Activated CD4-positive, CD25-positive, alpha-beta regulatory T cell treated with anti-CD3 and anti-CD28 coated beads, Interleukin-2, amount 50 U/mL, for 16 hours (primary cell): ENCODE measurements around the gene KSR1.

Source experiments
- DNase-seq: peaks from one replicate; pipeline ENCODE4 v3.0.0-alpha.2; 2020; ENCODE audit warnings: low read depth, low spot score

KSR1 gene

DNA sequence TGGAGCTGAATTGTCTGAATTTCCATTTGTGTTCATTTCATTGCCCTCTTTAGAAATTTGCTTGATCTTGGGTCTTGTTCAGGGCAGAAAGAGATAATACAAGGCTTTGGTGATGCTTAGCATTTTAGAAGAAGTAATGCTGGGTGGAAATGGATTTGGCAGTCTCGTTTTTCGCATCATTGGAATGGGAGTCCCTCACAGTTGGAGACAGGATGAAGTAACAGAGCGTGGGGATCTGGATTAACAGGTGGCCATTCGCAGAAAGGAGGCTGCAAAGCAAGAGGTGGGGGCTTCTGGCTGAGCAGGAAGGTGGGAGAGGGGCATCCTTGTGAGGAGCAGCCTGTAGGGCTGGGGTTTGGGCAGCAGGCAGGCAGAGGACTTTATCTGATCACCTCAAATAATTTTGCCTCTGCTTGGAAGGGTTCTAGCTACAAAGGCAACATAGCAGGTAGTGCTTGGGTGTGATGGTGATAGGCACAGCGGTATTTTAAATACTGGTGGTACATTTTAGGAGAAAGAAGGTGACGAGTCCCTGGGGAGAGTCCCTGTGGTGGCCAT, 17.0 kb downstream of the KSR1 start:
- DNase-seq = no peak

DNA sequence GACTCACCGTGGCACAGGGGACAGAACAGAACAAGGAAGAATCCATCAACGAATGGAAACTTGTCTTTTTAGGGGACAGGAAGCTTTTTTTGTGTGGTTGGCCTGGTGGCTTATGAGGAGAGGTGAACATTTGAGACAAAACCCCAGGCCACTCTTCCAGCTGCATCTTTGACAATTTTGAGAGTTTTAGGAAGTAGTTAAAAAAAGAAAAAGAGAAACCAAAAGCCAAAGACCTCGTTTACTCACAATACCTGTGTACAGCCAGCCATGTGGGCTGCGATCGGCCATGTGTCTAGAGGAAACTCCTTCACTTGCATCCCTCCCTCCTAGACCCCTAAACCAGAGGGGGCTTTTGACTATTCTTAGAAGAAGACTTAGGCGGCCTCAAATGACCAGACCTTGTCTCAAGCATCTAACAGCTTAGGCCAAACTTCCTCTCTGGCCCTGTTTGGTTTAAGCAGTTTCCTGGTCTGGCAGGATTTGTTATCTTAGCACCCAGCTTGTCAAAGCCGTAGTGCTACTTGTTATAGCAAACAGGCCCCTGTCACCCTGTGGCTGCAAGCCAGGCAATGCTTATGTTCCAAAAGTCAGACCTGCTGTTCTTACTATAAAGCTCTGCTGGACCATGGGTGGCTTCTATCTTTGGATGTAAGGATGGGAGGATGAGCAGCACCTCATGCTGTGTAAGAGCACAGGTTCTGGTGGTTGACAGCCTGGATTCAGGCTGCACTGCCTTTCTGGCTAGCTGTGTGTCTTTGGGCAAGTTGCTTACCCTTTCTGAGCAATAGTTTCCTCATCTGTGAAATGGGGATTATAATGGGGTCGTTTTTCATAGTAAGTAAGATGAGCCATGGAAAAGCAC, 17.7 kb downstream of the KSR1 start:
- no peak for DNase-seq

DNA sequence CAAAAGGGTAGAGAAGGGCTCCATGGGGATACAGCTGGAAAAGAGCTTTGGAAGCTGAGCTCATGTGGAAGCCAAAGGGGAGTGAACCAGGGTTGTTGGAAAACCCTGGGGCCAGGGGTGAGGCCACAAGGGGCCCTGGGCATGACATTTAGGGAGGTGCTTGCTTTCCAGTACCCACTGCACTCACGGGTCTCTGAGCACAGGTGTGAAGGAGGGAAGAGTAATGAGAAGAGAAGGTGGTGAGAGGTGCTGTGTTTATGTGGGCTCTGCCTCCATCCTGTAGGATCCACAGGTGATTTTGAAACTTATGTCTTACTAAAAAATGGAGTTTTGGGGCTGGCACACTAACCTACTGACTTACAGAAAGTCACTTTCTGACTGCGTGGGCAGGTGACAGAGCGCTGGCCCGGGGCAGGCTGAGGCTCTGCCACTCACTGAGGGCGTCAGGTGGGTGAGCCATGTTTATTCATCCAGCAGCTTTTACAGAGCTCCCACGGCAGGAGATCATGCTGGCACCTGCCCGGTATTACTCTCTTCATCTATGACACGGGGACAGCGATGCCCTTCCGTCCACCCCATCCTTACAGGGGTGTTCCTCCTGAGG, 18.9 kb downstream of the KSR1 start:
- DNase-seq = no peak

DNA sequence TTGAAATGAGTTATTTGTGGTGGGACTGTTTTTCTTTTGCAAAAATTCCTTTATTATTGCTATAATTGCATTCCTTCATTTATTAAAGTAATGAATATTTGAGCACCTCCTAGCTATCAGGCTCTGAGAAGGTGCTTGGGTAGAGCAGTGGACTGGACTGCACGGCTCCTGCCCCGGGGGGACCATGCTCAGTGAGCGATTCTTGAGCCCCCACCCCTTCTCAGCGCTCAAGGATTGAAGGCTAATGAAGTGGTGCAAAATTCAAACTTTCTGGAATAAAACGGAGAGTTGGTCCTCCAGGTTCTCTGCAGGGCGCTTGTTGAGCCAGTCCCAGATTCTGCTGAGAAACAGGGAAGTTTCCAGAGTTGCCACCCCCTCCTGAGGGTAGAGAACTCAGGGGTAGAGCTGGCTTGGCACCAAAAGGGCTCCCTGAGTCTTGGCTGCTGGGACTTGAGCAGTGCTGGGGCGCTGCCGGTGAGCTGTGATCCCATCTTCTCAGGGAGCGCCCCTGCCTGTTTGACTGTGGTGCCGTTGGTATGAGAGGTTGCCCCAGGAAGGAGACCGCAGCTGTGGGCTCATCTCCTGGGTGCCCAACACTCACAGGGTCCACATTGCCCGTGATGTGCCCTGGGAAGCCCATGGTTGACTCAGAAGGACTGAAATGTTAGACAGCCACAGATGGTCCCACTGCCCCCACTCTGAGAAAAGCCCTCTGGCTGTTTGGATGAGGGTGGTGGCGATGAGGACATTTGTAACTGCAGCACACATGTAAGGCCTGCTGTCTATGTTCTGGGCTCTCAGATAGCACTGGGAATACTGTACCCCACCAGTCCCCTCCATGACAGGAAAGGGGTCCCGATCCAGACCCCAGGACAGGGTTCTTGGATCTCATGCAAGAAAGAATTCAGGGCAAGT, 20.0 kb downstream of the KSR1 start:
- no peak for DNase-seq

DNA sequence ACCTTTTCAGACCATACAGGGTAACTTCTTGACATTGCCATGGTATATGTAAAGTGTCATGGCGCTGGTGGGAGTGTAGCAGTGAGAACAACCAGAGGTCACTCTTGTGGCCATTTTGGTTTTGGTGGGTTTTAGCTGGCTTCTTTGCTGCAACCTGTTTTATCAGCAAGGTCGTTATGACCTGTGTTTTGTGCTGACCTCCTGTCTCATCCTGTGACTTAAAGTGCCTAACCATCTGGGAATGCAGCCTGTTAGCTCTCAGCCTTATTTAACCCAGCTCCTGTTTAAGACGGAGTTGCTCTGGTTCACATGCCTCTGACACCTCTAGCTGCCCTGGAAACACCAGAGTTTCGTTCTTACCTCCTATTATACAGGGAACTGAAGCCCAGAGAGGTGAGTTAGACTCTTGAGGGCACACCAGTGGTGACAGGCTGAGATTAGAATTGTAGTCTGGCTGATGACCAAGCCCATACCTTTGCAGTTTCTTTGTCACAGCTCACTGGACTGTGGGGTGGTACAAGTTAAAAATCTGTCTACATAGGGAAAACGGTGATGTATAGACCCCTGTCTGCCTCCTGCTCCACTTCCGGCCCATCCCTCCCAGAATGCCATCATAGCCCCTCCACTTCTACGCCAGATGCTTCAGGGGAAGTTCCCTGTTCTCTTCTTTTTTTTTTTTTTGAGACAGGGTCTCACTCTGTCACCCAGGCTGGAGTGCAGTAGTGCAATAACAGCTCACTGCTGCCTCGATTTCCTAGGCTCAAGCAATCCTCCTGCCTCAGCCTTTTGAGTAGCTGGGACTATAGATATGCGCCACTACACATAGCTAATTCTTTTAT, 21.0 kb downstream of the KSR1 start:
- no peak for DNase-seq

DNA sequence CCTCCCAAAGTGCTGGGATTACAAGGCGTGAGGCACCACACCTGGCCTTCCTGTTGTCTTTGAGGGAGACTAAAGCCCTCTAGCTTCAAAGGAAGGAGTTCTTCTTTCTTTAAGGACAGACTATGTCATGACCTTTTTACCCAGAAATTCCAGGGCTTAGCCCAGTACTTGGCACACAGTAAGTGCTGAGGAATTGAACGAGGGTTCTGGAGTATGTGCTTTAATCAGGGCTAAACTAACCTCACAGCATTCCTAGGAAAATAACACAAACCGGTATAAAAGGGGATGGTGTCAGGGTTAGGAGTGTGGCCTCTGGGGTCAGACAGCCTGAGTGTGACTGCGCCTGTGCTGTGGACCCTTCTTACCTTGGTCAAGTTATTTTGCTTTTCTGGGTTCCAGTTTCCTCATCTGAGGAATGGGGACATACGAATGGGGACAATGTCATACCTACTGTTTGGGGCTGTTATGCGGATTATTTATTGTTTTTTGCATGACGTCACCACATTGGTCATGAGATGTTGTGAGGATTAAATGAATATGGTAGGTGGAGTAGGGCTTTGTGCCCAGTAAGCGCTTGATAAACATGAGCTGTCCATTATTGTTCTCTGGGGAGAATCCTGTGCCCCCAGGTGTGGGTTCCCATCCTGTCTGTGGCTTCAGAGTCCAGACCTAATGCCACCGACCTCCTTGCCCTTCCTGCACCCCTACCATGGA, 21.9 kb downstream of the KSR1 start:
- DNase-seq = no peak

DNA sequence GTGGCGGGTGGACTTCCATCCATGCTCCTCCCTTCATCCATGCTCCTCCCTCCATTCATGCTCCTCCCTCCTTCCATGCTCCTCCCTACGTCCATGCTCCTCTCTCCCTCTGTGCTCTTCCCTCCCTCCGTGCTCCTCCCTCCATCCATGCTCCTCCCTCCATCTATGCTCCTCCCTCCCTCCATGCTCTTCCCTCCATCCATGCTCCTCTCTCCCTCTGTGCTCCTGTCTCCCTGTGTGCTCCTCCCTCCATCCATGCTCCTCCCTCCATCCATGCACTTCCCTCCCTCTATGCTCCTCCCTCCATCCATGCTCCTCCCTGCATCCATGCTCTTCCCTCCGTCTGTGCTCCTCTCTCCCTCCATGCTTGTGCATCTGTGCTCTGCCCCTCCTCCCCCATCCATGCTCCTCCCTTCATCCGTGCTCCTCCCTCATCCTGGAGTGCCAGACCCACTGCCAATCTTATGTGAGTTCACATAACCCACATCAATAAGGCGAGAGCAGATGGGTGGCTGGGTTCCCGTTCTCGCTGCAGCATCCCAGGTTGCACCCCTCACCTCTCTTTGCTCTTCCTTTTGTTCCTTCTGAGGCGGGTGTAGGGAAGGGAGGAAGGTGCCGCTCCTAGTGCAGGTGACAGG, 22.8 kb downstream of the KSR1 start:
- no peak for DNase-seq

DNA sequence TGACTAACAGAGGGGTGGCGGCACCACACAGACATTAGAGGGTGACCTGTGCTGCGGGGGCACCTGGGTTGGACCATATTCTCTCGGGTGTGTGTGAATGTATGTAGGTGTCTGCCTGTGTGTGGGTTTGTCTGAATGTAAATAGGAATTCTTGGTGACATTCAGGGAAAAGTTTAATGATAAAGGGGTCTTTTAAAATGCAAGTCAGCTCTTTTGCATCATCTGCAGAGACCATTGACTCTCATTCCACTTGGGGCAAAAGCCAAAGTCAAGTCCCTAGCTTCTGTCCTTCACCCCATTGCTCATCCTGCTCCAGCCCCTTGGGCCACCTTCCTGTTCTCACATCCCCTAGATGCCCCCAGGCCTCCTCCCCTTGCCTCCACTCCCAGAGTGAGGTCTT, 23.6 kb downstream of the KSR1 start:
- no peak for DNase-seq

DNA sequence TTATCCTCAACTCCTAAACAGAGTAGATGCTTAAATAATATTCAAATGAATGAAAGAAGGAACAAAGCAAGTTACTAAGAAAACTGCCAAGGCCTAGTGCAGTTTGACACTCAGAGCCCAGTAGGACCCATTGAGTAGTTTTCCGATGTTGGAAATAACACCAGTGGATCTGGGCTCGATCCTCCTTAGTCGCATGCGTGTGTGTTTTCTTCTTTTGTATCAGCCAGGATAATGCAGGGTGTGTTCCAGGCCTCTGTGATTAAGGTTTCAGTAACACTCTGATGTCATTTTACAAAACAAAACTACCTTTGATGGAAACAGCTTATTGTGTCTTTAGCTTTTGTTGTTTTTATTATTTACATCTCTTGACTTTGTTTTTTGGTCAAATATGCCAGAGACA, 24.5 kb downstream of the KSR1 start:
- no peak for DNase-seq

DNA sequence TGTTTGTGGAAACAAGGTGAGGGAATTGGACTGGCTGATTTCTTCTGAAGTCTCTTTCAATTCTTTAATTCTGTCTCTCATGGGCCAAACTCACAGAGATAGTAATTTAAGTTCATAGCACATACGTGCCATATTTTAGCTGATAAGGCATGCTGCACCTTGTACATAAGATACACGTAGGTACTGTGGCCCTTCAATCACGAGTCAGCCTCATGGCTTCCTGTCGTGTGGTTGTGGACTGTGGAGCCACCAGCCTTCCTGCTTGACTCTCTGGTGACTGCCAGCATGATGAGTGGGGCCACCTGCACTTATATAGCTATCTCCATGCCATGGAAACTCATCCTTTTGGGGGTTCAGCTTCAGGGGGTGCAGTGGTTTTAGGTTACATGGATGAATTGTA, 25.1 kb downstream of the KSR1 start:
- DNase-seq = no peak

DNA sequence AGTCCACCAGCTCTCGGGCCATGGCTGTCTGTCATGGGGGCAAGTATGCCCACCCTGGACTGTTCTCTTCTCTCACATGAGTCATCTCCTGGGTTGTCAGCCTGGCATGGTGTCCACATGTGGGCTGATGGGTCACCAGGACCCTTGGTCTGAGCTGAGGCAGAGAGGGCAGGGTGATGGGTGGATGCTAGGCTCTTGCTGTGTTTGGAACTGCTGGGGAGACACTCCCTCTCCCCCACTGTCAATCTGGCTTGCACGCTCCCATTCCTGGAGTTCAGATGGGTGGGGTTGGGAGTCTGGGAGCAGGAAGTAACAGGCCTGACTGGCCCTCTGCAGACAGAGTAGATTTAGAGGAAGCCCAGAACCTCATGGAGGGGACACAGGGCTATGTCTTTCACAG, 28.9 kb downstream of the KSR1 start:
- DNase-seq = no peak

DNA sequence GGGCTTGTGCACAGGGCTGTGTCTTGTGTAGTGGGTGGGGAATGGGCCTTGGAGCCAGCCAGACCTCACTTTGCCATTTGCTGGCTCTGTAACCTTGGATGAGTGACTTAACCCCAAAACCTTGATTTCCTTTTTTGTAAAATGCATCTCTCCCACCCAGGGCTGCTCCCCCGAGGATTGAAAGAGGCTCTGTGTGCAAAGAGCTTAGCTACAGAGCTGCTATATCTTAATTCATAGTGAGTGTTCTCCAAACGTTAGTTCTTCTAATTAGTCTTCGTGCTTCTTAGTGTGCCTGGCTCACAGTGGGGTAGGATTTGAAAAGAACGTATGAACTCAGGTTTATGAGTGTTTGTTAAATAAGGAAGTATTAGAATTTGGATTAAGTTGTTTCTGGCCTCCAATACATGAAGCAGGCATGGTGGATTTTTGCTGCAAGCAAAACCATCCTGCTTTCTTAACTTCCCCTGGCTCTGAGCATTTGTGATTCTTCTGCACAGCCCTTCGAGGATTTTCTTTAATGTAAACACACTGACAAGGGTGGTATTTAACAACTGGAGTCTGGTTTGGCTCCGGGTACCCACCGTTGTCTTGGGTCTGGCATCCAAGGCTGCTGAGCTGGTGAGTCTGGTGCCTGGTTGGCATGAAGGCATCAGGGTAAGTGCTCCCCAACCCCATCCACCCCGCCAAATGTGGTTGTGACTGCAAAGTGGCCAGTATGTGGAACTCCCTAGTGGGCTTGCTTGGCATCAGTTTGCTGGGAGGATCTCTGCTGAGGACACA, 29.7 kb downstream of the KSR1 start:
- DNase-seq = no peak

DNA sequence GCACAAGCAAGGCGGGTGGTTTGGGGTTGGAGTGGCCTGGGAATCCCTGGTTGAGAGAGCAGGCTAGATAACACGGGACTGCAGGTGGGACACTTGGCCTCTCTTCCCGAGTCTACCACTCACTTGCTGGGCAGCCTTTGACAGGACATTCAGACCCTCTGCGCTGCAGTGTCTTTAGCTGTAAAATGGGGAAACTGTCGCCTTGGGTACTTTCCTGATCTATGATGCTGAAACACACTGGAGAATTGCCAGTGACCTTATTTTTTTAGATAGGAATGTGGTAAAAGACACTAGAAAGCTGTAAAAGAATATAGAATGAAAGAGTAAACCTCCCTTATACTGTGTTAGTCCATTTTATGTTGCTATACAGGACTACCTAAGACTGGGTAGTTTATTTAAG, 30.5 kb downstream of the KSR1 start:
- DNase-seq = no peak

DNA sequence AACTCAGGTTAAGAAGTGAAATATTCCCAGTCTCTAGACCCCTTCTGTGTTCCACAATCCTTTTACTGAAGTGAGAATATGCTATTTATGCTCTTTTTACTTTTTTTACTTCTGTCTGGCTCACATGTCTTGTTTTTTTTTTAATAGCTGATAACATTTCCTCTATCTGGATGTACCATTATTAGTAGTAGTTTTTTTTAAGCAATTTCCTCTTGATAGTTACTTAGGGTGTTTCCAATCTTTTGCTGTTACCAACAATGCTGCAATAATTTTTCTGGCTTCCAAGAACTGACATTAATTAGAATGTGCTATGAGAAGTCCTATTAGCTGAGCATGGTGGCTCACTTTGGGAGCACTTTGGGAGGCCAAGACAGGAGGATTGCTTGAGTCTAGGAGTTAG, 32.0 kb downstream of the KSR1 start:
- no peak for DNase-seq

DNA sequence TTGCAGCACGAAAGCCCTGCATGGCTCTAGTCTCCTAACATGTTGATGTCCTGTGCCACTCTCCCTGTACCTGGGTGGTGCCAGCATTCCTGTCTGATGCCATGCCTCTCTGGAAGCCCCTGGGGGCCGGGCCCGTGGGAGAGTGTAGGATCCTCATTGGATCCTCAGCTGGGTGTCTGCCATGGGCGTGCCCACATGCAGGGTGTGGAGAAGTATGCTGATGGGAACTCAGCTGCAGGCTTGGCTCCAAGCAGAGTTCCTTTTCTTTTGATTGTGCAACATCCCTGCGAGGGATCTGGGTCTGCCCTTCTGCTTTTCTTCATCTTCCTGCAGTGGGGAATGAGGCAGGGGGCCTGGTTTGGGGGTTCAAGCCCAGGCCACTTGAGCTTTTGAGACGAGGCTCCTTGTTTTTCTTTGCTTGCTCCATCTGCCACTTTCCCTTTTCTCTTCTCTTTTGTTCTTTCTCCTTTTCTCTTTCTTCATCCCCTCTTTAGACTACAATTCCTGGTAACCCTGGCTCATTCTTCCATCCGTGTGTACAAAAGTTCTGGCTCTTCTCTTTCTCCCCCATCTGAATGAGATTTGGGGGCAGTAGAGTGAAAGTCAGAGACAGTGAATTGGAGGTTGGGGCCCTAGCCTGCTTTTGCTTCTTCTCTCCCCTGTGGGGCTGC, 32.9 kb downstream of the KSR1 start:
- no peak for DNase-seq

DNA sequence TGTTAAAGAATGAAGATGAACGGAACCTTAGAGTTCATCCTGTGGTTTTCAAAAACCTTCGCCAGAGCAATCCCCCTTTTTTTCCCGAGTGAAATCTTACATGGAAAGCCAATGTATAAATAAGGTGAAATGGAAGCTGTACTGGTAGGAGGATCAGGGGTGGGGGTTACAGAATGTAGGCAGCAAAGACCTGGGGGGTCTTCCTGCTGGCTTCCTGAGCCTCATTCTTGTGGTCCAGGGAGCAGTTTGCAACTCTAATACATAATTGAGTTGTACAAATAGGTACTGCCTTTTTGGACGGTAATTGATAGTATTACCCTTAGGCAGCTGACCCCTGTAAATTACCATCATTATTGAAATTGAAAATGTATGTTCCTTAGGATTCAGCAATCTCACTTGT, 34.1 kb downstream of the KSR1 start:
- DNase-seq = no peak

DNA sequence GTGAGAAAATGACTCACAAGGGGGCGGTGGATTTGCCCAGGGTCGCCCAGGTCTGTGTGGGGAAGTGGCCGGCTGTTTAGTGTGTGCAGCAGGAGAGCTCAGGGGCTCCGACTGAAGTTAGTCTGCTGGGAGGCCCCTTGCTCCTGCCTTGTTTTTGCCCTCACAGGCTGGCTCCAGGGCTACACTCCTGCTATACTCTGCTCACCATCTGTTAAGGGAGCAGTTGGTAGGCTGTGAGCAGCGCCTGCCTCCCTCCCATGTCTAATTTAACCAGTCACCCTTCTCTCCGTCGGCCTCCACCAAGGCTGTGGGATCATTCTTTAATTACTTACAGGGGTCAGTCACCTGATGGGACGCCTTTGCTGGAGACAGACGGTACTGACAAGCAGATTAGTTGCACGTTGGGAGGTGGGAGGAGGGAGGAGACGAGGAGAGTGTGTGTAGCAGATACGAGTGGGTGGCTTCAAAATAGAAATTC, 35.5 kb downstream of the KSR1 start:
- no peak for DNase-seq

DNA sequence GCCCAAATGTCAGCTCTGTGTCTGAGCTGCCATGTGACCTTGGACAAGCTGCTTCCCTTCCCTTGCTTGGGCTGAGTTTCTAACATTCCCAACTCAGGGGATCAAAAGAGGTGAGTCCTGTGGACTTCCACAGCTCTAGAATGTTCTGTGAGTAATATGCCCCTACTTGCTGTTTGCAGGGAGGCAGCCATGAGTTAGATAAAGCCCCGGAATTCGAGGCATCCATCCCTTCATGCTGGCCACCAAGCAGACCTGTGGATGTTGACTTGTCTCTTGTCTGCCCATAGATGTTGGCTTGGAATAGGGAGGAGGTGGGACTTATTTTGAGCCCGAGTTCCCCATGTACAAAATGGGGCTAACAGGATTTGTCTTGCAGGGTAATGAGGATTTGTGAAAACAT, 36.2 kb downstream of the KSR1 start:
- no peak for DNase-seq

DNA sequence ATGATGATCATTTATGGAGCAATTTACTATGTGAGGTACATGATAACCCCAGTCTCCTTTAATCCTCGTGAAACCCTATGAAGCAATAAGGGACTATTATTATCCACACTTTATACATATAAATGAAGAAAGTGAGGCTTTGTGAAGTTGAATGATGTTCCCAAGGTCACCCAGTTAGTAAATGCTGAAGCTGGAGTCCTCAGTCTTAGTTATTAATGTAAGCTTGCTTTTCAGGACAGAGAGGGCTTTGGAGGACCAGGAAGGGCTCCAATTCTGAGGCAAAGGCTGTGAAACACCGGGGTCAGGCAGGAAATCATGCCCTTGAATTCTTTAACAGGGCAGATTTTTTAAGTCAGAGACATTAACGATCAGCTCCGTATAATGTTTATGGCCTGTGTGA, 36.8 kb downstream of the KSR1 start:
- no peak for DNase-seq
